NCI-H2227 treated with DMSO at 0.1 percent for 48 hours (cell line): ENCODE results near the gene GPR153.

Experiments used
- DNase-seq: peaks from one replicate; lab custom pipeline; 2025; lab: John Stamatoyannopoulos, UW

The GPR153 gene

DNA sequence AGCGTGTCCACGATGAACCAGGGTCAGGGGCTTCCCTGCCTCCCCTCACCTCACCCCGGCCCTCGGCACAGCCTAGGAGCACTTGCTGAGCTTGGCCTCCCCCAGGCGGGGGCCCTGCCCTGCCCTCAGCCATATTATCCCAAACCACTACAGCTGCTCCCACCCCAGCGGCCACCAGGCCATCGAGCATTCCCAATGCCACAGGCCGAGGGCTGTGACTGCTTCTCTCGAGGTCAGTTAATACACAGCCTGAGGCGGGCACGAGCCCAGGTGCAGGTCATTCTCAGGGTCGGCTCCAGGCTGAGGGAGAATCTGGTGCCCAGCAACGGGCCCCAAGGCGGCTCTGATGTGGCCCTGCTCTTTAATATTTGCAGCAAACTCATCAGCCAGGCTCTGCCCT, 8.4 kb upstream of the GPR153 start:
- DNase-seq: no peak

- no peak for DNase-seq
Measured at GRCh38 chr1:6268415-6268814, 7.5 kb upstream of the GPR153 start.

- DNase-seq: peak; percentile 22
Measured at GRCh38 chr1:6267686-6268322, 6.9 kb upstream of the GPR153 start.

DNA sequence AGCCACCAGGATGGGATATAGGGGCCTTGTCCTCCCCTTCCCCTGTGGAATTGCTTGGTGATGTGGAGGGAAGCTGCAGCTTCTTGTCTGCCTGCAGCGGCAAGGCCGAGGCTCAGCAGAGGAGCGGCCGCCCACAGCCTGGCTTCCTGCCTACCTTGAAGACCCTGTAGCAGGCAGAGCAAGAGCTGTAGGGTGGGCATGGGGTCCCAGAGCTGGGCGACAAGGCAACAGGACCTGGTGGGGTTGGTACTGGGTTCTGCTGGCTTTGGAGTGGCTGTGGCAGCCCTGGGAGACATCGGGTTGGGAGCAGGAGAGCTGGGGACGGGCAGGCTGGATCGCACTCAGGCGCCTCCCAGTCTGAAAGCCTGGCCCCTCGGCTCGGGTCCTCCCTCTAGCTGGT, 5.7 kb upstream of the GPR153 start:
- DNase-seq: no peak

GRCh38 chr1:6265151-6265550, 4.3 kb upstream of the GPR153 start:
- DNase-seq: no peak

GRCh38 chr1:6263716-6264115, 2.8 kb upstream of the GPR153 start:
- DNase-seq: no peak

DNA sequence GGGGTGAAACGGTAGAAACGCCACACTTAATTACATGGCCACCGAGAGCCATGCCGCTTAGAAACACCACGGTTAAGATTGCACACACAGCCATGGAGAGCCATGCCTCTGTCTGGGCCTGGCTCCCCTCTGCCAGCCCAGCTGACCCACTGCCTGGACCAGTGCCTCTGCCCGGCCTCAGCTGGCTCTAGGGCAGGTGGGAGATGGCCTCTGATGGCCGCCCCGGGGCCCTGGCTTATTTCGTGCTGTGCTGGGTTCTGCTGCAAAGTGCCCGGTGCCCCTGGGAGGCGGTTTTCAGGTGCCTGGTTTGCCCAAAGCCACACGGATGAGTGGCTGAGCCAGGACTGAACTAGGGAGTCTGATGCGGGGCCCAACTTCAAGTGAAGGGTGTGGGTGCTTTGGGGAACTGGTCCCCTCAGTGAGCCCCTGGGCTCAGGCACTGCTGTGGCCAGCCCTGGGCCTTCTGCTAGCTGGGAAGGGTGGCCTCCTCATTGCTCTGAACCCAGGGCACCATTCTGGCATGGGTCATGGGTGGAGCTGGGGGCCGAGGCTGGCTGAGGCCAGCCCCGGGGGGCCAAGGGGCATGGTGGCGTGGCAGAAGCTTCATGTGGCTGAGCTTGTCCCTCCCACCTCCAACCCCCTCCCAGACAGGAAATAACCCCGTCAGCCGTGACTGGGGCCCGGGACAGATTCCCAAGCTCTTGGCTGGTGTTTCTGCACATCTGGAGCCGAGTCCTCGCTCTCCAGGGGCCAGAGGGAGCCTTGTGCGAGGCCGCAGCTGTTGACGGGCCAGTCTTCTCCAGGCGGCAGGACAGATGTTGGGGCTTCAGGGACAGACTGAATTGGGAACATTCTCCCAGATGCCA, 1.9 kb upstream of the GPR153 start:
- DNase-seq: no peak

DNA sequence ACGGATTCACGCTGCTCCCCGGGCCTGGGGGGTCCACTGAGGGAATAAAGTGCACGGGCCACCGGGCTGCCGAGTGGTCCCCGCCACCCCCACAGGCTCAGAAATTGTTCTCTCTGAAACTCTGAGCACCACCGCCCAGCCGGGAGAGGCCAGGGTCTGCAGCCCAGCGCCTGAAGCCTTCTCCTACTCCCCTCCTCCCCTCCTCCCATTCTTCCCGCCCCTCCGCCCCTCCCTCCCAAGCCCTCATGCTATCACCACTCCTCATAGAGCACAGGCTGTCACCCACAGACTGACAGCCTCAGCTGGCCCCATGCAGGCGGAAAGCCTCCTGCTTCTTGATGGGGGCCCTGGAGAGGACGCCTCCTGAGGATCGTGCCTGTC, 707 bp upstream of the GPR153 start:
- peak; percentile 34 for DNase-seq

DNA sequence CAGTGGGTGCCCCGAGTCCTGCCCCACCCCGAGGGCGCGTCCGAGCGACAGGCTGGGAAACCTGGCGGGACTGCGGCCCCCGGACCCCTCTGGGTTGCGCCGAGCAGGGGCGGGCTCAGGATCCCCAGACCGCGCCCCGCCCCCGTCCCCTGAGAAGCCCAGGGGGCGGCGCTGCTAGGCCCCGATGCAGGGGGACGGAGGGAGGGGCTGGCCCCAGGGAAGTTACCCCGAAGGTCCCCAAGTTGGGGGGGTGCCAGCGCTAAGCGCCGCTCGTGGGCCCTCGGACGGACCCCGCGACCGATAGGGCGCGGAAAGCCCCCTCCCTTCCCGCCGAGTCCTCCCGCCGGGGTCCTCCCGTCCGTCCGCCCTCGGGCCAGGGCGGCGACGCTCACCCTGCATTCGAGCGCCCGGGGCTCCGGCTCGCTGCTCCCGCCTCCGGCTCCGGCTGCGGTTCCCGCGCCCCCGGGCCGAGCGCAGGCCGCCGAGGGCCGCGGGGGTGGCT, 414 bp downstream of the GPR153 start:
- DNase-seq: no peak

DNA sequence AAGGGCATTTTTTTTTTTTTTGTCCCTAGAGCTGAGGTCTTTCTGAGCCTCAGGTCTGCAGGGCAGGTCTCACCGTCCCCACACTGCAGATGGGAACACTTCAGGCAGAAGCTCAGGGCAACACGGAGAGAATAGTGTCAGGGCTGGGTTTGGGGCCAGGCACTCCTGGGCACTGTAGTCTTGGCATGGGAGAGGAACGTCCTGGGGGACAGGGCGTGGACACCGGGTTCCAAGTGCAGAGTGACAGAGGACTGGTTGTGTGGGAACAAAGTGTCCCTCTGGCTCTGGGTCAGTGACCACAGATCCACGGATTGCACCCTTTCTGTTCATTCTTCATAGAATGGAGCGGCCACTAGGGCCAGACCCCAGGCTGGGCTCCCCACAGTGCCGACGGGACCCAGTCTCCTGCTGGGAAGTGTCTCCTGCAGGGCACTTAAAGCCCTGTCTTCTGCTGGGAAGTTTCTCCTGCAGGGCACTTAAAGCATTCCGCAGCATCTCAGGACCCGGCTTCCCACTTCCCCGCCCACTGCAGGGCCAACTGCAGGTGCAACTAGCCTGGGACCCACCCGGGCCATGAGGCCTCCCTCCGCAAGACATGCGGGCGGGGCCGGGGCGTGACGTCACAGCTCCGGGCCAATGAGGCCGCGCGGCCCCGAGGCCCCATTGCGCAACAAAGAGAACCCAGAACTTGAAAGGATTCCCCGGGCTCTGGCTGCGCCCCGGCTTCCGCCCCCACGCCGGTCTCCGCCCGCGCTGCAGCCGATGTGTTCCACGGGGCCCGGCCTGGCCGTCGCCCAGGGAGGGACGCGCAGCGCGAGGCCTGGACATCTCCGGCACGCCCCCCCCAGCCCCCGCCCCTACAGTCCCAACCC, 1.2 kb downstream of the GPR153 start:
- peak; percentile 58 for DNase-seq

DNA sequence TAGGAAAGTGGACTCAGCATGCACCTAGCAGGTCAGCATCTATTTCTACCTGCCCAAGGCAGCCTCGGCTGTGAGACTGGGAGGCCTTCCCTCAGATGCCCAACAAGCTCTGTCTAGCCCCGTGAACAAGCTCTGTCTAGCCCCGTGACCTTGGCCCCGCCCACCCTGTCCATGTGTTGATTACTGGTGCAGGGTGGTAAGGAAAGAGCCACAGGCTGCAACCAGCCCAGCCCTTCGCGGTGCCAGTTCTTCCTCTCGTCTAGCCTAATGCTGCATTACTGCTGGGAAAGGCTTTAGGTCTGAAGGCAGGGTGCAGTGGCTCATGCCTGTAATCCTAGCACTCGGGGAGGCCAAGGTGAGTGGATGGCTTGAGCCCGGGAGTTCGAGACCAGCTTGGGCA, 2.2 kb downstream of the GPR153 start:
- no peak for DNase-seq

DNA sequence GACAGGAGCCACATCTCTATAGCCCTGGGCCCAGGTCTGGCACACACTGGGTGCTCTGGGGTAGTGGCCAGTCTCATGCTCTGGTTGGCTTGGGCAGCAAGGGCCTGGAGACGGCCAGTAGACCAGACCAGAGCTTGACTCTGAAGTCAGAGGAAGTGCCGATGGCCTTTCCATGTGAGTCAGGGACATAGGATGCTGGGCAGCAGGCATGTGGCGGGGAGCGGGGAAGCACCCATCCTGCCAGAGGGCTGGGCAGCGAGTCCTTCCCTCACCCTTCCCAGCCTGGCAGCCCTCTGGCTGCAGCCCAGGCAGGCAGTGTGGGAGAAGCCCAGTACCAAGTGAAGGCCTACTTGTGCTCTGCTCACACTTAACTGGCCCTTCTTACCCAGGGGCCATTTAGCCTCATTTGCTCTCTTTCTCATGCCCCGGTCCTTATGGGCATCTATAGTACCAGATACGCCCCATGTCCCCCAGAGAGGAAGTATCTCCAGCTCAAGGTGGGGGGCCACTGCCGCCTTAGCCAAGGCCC, 3.3 kb downstream of the GPR153 start:
- DNase-seq: no peak

- DNase-seq: no peak
Measured at GRCh38 chr1:6256645-6257044, 4.3 kb downstream of the GPR153 start.

- DNase-seq: no peak
Measured at GRCh38 chr1:6254691-6255090, 6.2 kb downstream of the GPR153 start.

GRCh38 chr1:6253380-6253779, 7.5 kb downstream of the GPR153 start:
- no peak for DNase-seq

- no peak for DNase-seq
Measured at GRCh38 chr1:6252374-6252710, 8.6 kb downstream of the GPR153 start.

DNA sequence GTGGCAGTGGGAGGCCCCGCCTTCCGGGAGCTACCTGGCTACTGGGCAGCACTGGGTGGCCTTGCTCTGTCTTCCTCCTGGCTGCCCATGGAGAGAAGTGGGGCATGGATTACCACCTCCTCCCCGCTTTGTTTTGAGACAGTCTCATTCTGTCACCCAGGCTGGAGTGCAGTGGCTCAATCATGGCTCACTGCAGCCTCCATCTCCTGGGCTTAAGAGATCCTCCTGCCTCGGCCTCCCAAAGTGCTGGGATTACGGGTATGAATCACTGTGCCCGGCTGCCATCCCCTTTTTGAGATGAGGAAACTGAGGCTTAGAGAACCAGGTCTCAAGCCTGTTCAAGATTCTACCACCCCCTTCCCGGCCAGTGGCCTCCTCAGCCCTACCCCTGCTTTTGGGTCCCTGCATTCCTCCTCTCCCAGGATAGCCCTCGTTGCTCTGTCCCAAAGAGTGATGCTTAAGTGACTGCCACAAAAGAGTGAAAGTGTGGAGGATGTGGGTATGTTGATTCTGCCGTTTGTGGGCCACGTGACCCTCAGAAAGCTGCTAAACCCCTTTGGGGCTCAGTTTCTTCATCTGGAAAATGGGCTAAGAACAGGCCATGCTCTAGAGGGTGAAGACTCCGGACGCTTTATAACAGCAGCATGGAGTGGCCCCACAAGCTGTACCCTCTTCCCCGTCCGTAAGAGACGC, 9.1 kb downstream of the GPR153 start:
- no peak for DNase-seq

- no peak for DNase-seq
Measured at GRCh38 chr1:6251233-6251632, 9.7 kb downstream of the GPR153 start.

GRCh38 chr1:6249739-6250689, 10.9 kb downstream of the GPR153 start:
- DNase-seq: no peak

- DNase-seq: no peak
Measured at GRCh38 chr1:6248932-6249738, 11.8 kb downstream of the GPR153 start.
